Ishikawa (cell line): ENCODE results near the gene CHPF.

ENCODE experiments used
- CEBPB ChIP-seq: IDR thresholded peaks from 2 replicates; pipeline ENCODE4 v1.6.1; 2012
- FOXM1 ChIP-seq: IDR thresholded peaks from 2 replicates; pipeline ENCODE4 v1.6.1; 2012; ENCODE audit warnings: low read depth, borderline replicate concordance
- NFIC ChIP-seq: IDR thresholded peaks from 2 replicates; pipeline ENCODE4 v1.6.1; 2012
- RAD21 ChIP-seq: IDR thresholded peaks from 2 replicates; pipeline ENCODE4 v1.6.1; 2012; ENCODE audit warnings: low read depth
- TAF1 ChIP-seq: IDR thresholded peaks from 2 replicates; pipeline ENCODE4 v1.6.1; 2012; ENCODE audit warnings: low read depth, mild to moderate bottlenecking
- YY1 ChIP-seq: IDR thresholded peaks from 2 replicates; pipeline ENCODE4 v1.6.1; 2012; ENCODE audit warnings: low read depth
- ZBTB7A ChIP-seq: IDR thresholded peaks from 2 replicates; pipeline ENCODE4 v1.6.1; 2012; ENCODE audit warnings: low read depth
- TF ChIP-seq, protein P1 (sequence below): IDR thresholded peaks from 2 replicates; pipeline ENCODE4 v1.6.1; 2012

DNA sequence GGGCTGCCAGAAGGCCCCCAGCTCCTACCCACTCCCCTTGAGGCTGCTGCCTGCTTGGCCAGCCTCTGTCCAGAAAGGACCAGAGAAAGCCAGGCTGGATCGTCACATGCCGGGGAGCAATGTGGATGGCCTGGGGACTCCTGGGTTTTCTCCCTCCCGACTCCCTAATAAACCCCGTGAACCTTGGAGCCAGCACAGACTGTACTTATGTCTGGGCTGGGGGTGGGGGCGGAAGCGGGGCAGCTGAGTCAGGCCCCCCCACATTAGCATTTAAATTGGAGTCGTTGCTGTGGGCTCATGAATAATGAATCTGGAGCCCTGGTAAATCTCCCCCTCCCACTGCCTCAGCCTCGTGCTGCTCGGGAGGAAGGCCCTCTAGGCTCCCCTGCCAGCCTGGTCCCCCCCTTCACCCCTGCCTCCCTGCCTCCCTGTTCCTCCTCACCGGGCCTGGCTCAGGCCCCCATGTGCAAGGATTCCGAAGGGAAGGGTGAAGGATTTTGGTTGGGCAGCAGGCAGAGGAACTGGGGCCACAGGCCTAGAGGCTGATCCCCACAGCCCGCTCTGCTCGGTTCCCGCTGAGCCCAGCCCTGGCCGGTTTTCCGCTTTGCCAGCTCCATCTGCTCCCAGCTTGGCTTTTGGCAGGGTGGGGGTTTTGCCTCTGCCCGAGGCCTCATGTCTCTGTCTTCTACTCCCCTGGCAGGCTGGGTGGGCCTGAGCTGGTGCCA, 36.6 kb downstream of the CHPF start:
- TF ChIP-seq FOXM1, result no peak
- no peak for TF ChIP-seq TAF1
- no peak for TF ChIP-seq CEBPB
- TF ChIP-seq RAD21, result no peak
- TF ChIP-seq YY1, result no peak
- TF ChIP-seq, protein P1, sequence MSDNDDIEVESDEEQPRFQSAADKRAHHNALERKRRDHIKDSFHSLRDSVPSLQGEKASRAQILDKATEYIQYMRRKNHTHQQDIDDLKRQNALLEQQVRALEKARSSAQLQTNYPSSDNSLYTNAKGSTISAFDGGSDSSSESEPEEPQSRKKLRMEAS, result no peak
- no peak for TF ChIP-seq NFIC
- TF ChIP-seq ZBTB7A, result no peak
